ENCODE results near the gene CORT. TPM values are rescaled to one million over a fixed set of nuclear protein-coding genes. Genes with fewer than 3 reads are reported as not detected.

Gene CORT
- total and polyA plus RNA-seq, 2 donors (not counting 1 experiment from before 2014, with no cell fraction given) = 0.52 TPM; not detected in 1

GRCh38 chr1:10434590-10434989 is 15.2 kb upstream of the CORT start:
- ChIA-PET POLR2A (interaction anchor here (0.6 kb wide), 1 partner anchor 518 kb away, joined by 6 read pairs; no protein-coding TSS in a partner anchor), CTCF (interaction anchor here (1.7 kb wide), 1 partner anchor 60 kb away, joined by 6 read pairs; no protein-coding TSS in a partner anchor)
- H4K20me1 ChIP-seq (ENCODE audit: control insufficient read depth, insufficient read depth, low read length, poor library complexity, severe bottlenecking) = no peaks in the 10 kb centered on the region
- H2AFZ ChIP-seq (ENCODE audit: insufficient read depth, low read depth, low read length, poor library complexity, severe bottlenecking) = no peak overlapping the region
- no CpG with 5 or more reads among the region's 5 CpGs for WGBS (ENCODE audit: insufficient coverage)
- no peaks in the 10 kb centered on the region for H3K36me3 ChIP-seq (replicated peaks in 1 of 2; ENCODE audit: control extremely low read depth in 1 of 2, control insufficient read depth in 1 of 2, extremely low read depth in 1 of 2, insufficient read depth in 2 of 2, low read length in 1 of 2)
- intact Hi-C loops (cut with micrococcal nuclease) = no loop called here
- ATAC-seq (ENCODE audit: low read depth) (no peak), DNase-seq (no peak)
- Mint-ChIP-seq H3K4me3 (no peak overlapping the region), H3K9me3 (ENCODE audit: insufficient read depth) (no peaks in the 10 kb centered on the region), H3K27ac (no peak overlapping the region), H3K4me1 (peaks cover 25% of the 10 kb centered on the region), H3K27me3 (no peaks in the 10 kb centered on the region)
- no peak overlapping the region for H3K9ac ChIP-seq (ENCODE audit: low read length)
- peaks cover 11 to 23% of the 10 kb centered on the region in 2 donors for H3K4me1 ChIP-seq (ENCODE audit: control insufficient read depth in 2 of 2, insufficient read depth in 2 of 2, low read length in 2 of 2)
- TF ChIP-seq EZH2 (IDR thresholded peaks at IDR 0.05; ENCODE audit: borderline replicate concordance, insufficient read depth, low read depth, low read length, poor library complexity, severe bottlenecking) (no peak), CTCF (IDR thresholded peaks at IDR 0.05) (no peak)
- H3K27me3 ChIP-seq (replicated peaks in 1 of 4; ENCODE audit: control extremely low read depth in 1 of 4, control insufficient read depth in 3 of 4, insufficient read depth in 4 of 4, low read length in 3 of 4) = no peaks in the 10 kb centered on the region
- no peak overlapping the region for H3K4me2 ChIP-seq (replicated peaks; ENCODE audit: low read depth, low read length, poor library complexity, severe bottlenecking)
- H3K79me2 ChIP-seq (ENCODE audit: control insufficient read depth, insufficient read depth, low read length) = peaks cover 10% of the 10 kb centered on the region
- H3K4me3 ChIP-seq (ENCODE audit: control extremely low read depth in 1 of 5, extremely low read depth in 1 of 5, insufficient read depth in 1 of 5, low read depth in 2 of 5, low read length in 4 of 5) = no peak overlapping the region
- H3K9me3 ChIP-seq (ENCODE audit: control extremely low read depth in 1 of 3, control insufficient read depth in 2 of 3, insufficient read depth in 1 of 3, low read length in 2 of 3) = peaks cover 0 to 3% (median 0%) of the 10 kb centered on the region in 3 donors
- no peak overlapping the region for H3K27ac ChIP-seq (ENCODE audit: low read length in 2 of 2)

- no peak overlapping the region for H3K27ac Mint-ChIP-seq
- Histone ChIP-seq H4K20me1 (ENCODE audit: control insufficient read depth, insufficient read depth, low read length, poor library complexity, severe bottlenecking) (no peaks in the 10 kb centered on the region), H3K4me2 (replicated peaks; ENCODE audit: low read depth, low read length, poor library complexity, severe bottlenecking) (no peak overlapping the region), H3K9ac (ENCODE audit: low read length) (no peak overlapping the region), H3K36me3 (replicated peaks in 1 of 2; ENCODE audit: control extremely low read depth in 1 of 2, control insufficient read depth in 1 of 2, extremely low read depth in 1 of 2, insufficient read depth in 2 of 2, low read length in 1 of 2) (peaks cover 0 to 3% of the 10 kb centered on the region in 2 experiments), H3K9me3 (ENCODE audit: control extremely low read depth in 1 of 3, control insufficient read depth in 2 of 3, insufficient read depth in 1 of 3, low read length in 2 of 3) (no peaks in the 10 kb centered on the region), H3K4me3 (ENCODE audit: control extremely low read depth in 1 of 5, extremely low read depth in 1 of 5, insufficient read depth in 1 of 5, low read depth in 2 of 5, low read length in 4 of 5) (no peak overlapping the region), H3K79me2 (ENCODE audit: control insufficient read depth, insufficient read depth, low read length) (no peaks in the 10 kb centered on the region), H3K4me1 (ENCODE audit: control insufficient read depth in 2 of 2, insufficient read depth in 2 of 2, low read length in 2 of 2) (peaks cover 0 to 8% of the 10 kb centered on the region in 2 donors), H3K27ac (ENCODE audit: low read length in 2 of 2) (no peak overlapping the region), H2AFZ (ENCODE audit: insufficient read depth, low read depth, low read length, poor library complexity, severe bottlenecking) (no peak overlapping the region), H3K27me3 (replicated peaks in 1 of 4; ENCODE audit: control extremely low read depth in 1 of 4, control insufficient read depth in 3 of 4, insufficient read depth in 4 of 4, low read length in 3 of 4) (no peaks in the 10 kb centered on the region)
- no peak for ATAC-seq (ENCODE audit: low read depth)
- intact Hi-C loops (cut with micrococcal nuclease) = no loop called here
- ChIA-PET CTCF (interaction anchor here (0.6 to 1.2 kb wide), 2 partner anchors 12 to 74 kb away, joined by 3 read pairs; no protein-coding TSS in a partner anchor), POLR2A (no interaction called here)
- TF ChIP-seq EZH2 (IDR thresholded peaks at IDR 0.05; ENCODE audit: borderline replicate concordance, insufficient read depth, low read depth, low read length, poor library complexity, severe bottlenecking) (no peak), CTCF (IDR thresholded peaks at IDR 0.05) (no peak)
- H3K4me1 Mint-ChIP-seq = peaks cover 10% of the 10 kb centered on the region
- DNase-seq = no peak
- no CpG with 5 or more reads among the region's 1 CpG for WGBS (ENCODE audit: insufficient coverage)
- no peaks in the 10 kb centered on the region for H3K27me3 Mint-ChIP-seq
- H3K9me3 Mint-ChIP-seq (ENCODE audit: insufficient read depth) = no peaks in the 10 kb centered on the region
- no peak overlapping the region for H3K4me3 Mint-ChIP-seq
These were observed 12.8 kb upstream of the CORT start for GRCh38 chr1:10437052-10437451.

Data from B cell (primary cell).